Sigmoid colon (tissue), 7 donors: ENCODE measurements around the gene CYP2D6. TPM values are rescaled to one million over a fixed set of nuclear protein-coding genes. Genes with fewer than 3 reads are reported as not detected.

ENCODE experiments used
- DNase-seq: peaks from one replicate; pipeline ENCODE4 v3.0.0-alpha.2; 2019
- H3K27ac ChIP-seq, 4 donors: fragments of 200-600 bp; sonication (generic); one replicate each; pipeline ENCODE4 v1.5.1; 2016 to 2019; ENCODE audit warnings: mild to moderate bottlenecking in 1 of 4
- H3K27me3 ChIP-seq, 3 donors: fragments of 200-600 bp; sonication (generic); one replicate each; pipeline ENCODE4 v1.5.1; 2019; ENCODE audit warnings: mild to moderate bottlenecking in 1 of 3
- H3K36me3 ChIP-seq, 4 donors: fragments of 200-600 bp; sonication (generic); one replicate each; pipeline ENCODE4 v1.5.1; 2016 to 2019
- H3K4me1 ChIP-seq, 4 donors: fragments of 200-600 bp; sonication (generic); one replicate each; pipeline ENCODE4 v1.5.1; 2017 to 2019
- H3K4me3 ChIP-seq, 4 donors: fragments of 200-600 bp; sonication (generic); one replicate each; pipeline ENCODE4 v1.5.1; 2017 to 2019; ENCODE audit warnings: mild to moderate bottlenecking in 2 of 4, moderate library complexity in 1 of 4
- H3K9me3 ChIP-seq, 4 donors: fragments of 200-600 bp in 3 of 4; sonication (generic) in 3 of 4; one replicate each; pipeline versions ENCODE4 v1.5.1 to v1.6.1; 2013 to 2019
- EP300 ChIP-seq, 4 donors: sonication (generic); formaldehyde crosslinking; IDR thresholded peaks; one replicate each; pipeline ENCODE4 v1.6.1; 2017; ENCODE audit warnings: antibody characterized with exemption in 4 of 4
- POLR2A ChIP-seq, 2 donors: fragments of 450-650 bp; IDR thresholded peaks; one replicate each; pipeline ENCODE4 v1.6.1; 2016; ENCODE audit warnings: antibody characterized with exemption in 2 of 2, mild to moderate bottlenecking in 2 of 2, moderate library complexity in 2 of 2
- POLR2AphosphoS5 ChIP-seq, 4 donors: sonication (generic); formaldehyde crosslinking; IDR thresholded peaks; one replicate each; pipeline ENCODE4 v1.6.1; 2017; ENCODE audit warnings: antibody characterized with exemption in 4 of 4
- WGBS, 2 donors: extraction: QIAGEN DNeasy Blood & Tissue Kit; methylation state at CpG; one replicate each; pipeline ENCODE4 v1.1.7; 2013; 5-methylcytosine and 5-hydroxymethylcytosine counted together
- intact Hi-C: fragments of 100-400 bp; cut with DNase I; formaldehyde crosslinking; loops from one replicate; pipeline ENCODE4 v1.15.1; 2023
- polyA plus RNA-seq, 3 donors: library from polyadenylated mRNA; stranded (reverse); fragments of 200-250 nt; gene quantifications; one replicate each; pipeline ENCODE4 v1.2.3, GENCODE V29; 2013
- total RNA-seq, 4 donors: library from RNA; depleted of rRNA; stranded (reverse); fragments of >200 nt; gene quantifications; one replicate each; pipeline ENCODE4 v1.1.0, GENCODE V29; 2016
- TF ChIP-seq, protein P1 (sequence below), 4 experiments: fragments of 450-650 bp in 3 of 4; fragments of 200-600 bp in 1 of 4; IDR thresholded peaks; one replicate each; pipeline ENCODE4 v1.5.1; 2016 to 2019; ENCODE audit warnings: antibody characterized with exemption in 4 of 4, mild to moderate bottlenecking in 3 of 4, moderate library complexity in 2 of 4
- donor health status: healthy with polysubstance abuse.
- donor health status: Bipolar disorder and iron deficiency.
- donor health status: healthy.

Gene CYP2D6
- total and polyA plus RNA-seq, 7 donors: 0.36 to 3.7 (median 1.2) TPM; not detected in 3

DNA sequence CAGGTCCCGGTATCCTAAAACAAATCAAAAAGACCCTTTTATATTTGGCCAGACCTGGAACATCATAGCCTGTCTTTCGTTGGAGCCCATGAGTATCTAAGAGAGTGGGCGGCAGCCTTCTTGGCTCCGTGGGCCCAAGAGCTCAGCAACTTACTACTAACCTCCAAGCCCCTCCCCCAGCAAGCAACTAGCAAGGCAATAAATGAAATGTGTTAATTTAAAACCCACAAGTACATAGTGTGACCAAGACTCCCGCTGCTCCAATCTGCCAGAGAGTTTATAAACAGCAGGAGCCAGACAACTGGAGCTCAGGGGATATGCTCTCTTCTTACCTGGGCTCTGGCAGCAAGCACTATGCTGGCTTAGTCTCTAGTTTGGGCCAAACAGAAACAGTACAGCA is 40.8 kb upstream of the CYP2D6 start:
- Histone ChIP-seq H3K4me3 (no peak overlapping the region), H3K36me3 (peaks cover 0 to 6% (median 5%) of the 10 kb centered on the region in 4 donors), H3K27ac (no peak overlapping the region), H3K27me3 (no peaks in the 10 kb centered on the region), H3K4me1 (peaks cover 0 to 36% (median 21%) of the 10 kb centered on the region in 4 donors), H3K9me3 (no peaks in the 10 kb centered on the region)
- DNase-seq: no peak
- WGBS, 2 donors: 75 to 77% methylated on average over 5 of the region's 5 CpGs
- TF ChIP-seq POLR2A (IDR thresholded peaks at IDR 0.05): no peak
- TF ChIP-seq EP300 (IDR thresholded peaks at IDR 0.05): no peak
- intact Hi-C loops: no loop called here

DNA sequence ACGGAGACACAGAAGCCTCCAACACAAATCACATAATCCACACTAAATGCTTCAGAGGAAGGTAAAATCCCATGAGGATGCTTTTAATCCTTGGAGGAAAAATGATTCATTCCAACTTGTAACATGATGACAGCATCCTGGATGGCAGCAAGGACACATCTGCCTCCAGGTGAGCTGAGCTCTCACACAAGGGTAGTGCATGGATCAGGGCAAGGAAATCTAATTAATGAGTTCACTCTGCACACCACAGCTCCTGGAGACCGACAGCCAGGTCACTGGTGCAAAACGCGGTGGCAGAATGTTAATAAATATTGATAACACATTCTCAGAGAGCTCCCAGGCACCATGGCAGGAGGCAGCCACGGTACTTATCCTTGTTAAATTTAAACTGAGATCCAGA is 40.3 kb upstream of the CYP2D6 start:
- H3K4me3 ChIP-seq: no peak overlapping the region
- WGBS, 2 donors: 78 to 83% methylated on average over 5 of the region's 5 CpGs
- H3K4me1 ChIP-seq: peaks cover 0 to 32% (median 20%) of the 10 kb centered on the region in 4 donors
- no peak overlapping the region for H3K27ac ChIP-seq
- peaks cover 0 to 9% (median 5%) of the 10 kb centered on the region in 4 donors for H3K36me3 ChIP-seq
- no peaks in the 10 kb centered on the region for H3K27me3 ChIP-seq
- DNase-seq: no peak
- TF ChIP-seq, protein P1, sequence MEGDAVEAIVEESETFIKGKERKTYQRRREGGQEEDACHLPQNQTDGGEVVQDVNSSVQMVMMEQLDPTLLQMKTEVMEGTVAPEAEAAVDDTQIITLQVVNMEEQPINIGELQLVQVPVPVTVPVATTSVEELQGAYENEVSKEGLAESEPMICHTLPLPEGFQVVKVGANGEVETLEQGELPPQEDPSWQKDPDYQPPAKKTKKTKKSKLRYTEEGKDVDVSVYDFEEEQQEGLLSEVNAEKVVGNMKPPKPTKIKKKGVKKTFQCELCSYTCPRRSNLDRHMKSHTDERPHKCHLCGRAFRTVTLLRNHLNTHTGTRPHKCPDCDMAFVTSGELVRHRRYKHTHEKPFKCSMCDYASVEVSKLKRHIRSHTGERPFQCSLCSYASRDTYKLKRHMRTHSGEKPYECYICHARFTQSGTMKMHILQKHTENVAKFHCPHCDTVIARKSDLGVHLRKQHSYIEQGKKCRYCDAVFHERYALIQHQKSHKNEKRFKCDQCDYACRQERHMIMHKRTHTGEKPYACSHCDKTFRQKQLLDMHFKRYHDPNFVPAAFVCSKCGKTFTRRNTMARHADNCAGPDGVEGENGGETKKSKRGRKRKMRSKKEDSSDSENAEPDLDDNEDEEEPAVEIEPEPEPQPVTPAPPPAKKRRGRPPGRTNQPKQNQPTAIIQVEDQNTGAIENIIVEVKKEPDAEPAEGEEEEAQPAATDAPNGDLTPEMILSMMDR (IDR thresholded peaks at IDR 0.05): no peak
- no peak for TF ChIP-seq POLR2AphosphoS5 (IDR thresholded peaks at IDR 0.05)
- TF ChIP-seq EP300 (IDR thresholded peaks at IDR 0.05): no peak
- TF ChIP-seq POLR2A (IDR thresholded peaks at IDR 0.05): no peak
- no peaks in the 10 kb centered on the region for H3K9me3 ChIP-seq
- intact Hi-C loops: no loop called here

DNA sequence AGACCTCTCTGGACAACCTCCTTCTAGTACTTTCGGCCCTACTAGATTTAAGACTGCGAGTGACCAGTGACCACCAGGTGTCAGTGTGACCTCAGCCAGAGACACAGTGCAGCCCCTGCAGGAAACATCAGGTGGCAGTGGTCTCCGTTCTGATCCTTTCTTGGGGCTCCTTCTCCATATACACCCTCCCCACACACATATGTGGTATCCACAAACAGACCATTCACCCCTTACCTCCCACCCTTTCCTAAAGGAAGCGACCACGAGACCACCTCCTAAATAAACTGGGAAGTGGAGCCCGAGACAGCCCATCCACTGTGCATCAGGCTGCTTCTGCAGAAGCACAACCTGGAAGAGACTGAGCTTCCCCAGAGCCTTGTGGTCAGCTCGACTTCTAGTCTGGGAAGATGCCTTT is 38.5 kb upstream of the CYP2D6 start:
- no peak overlapping the region for H3K27ac ChIP-seq
- no peaks in the 10 kb centered on the region for H3K27me3 ChIP-seq
- WGBS, 2 donors: 63 to 67% methylated on average over 7 of the region's 7 CpGs
- peak; percentile 78 for DNase-seq
- peaks cover 0 to 12% (median 7%) of the 10 kb centered on the region in 4 donors for H3K36me3 ChIP-seq
- intact Hi-C loops: loop anchor here (1.0 to 5.0 kb wide), 2 partner anchors 98 to 268 kb away; no protein-coding TSS in a partner anchor
- H3K4me3 ChIP-seq: no peak overlapping the region
- TF ChIP-seq, protein P1 (IDR thresholded peaks at IDR 0.05): peak; percentile 64 to 93 (median 88)
- TF ChIP-seq POLR2A (IDR thresholded peaks at IDR 0.05) (no peak), EP300 (IDR thresholded peaks at IDR 0.05) (no peak)
- H3K9me3 ChIP-seq: no peaks in the 10 kb centered on the region
- peaks cover 0 to 31% (median 19%) of the 10 kb centered on the region in 4 donors for H3K4me1 ChIP-seq

DNA sequence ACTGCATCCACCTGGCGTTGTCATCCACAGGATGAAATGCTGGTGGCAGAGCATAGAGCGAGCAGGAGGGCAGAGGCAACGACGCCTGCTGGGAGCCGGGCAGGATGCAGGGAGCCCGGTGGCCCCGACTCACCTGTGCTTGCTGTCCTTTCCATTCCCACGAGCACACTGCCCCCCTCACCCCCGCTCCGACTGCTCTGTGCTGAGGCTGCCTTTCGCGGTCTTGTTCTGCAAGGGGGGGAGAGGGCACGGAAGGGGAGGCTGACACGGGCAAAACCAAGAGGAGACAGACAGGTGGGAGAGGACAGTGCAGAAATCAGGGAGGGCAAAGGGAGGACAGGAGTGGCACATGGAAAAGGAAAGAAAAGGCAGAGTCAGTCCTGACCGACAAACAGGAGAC is 37.9 kb upstream of the CYP2D6 start:
- TF ChIP-seq, protein P1 (IDR thresholded peaks at IDR 0.05): no peak
- TF ChIP-seq EP300 (IDR thresholded peaks at IDR 0.05): no peak
- no peak for TF ChIP-seq POLR2A (IDR thresholded peaks at IDR 0.05)
- TF ChIP-seq POLR2AphosphoS5 (IDR thresholded peaks at IDR 0.05): no peak
- intact Hi-C loops: loop anchor here (5.0 kb wide), 1 partner anchor 99 kb away; no protein-coding TSS in a partner anchor

DNA sequence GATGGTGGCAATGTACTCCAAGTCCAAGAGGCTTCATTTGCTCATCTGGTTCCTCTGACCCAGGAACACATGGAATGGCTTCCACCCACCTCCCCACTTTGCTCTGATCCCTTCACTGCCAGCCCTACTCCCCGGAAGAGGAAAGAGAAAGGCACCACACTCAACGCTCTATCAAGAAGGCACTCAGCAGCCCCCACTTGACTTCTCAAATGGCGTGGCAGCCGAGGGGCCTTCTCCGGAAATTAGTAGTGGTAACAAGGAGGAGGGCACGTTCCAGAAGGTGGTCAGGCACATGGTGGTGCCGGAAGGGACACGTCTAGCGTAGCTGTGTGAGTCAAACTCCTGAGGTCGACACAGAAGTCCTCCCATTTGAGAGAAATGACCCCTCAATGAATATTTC is 36.5 kb upstream of the CYP2D6 start:
- WGBS, 2 donors: 94 to 95% methylated on average over 10 of the region's 10 CpGs
- H3K4me1 ChIP-seq: peaks cover 0 to 11% (median under 1%) of the 10 kb centered on the region in 4 donors
- no peak for TF ChIP-seq EP300 (IDR thresholded peaks at IDR 0.05)
- no peak for TF ChIP-seq POLR2A (IDR thresholded peaks at IDR 0.05)
- no peak for TF ChIP-seq POLR2AphosphoS5 (IDR thresholded peaks at IDR 0.05)
- TF ChIP-seq, protein P1 (IDR thresholded peaks at IDR 0.05): no peak
- no peak overlapping the region for H3K4me3 ChIP-seq
- no peaks in the 10 kb centered on the region for H3K27me3 ChIP-seq
- H3K9me3 ChIP-seq: no peaks in the 10 kb centered on the region
- no peak overlapping the region for H3K27ac ChIP-seq
- peaks cover 0 to 12% (median 7%) of the 10 kb centered on the region in 4 donors for H3K36me3 ChIP-seq
- intact Hi-C loops: loop anchor here (5.0 kb wide), 1 partner anchor 100 kb away; no protein-coding TSS in a partner anchor
- no peak for DNase-seq

More for the DNA sequence above, 37.9 kb upstream of the CYP2D6 start:
- Histone ChIP-seq H3K9me3 (no peaks in the 10 kb centered on the region), H3K27ac (no peak overlapping the region), H3K27me3 (no peaks in the 10 kb centered on the region), H3K4me3 (no peak overlapping the region), H3K4me1 (peaks cover 0 to 25% (median 15%) of the 10 kb centered on the region in 4 donors), H3K36me3 (peaks cover 0 to 12% (median 7%) of the 10 kb centered on the region in 4 donors)
- DNase-seq: no peak
- WGBS, 2 donors: 93 to 94% methylated on average over 15 of the region's 15 CpGs
